ENCODE results near the gene GNE. TPM values are rescaled to one million over a fixed set of nuclear protein-coding genes. Genes with fewer than 3 reads are reported as not detected.
"Not testable (repeated sequence)": the region's sequence is repeated elsewhere in the genome, so short reads cannot be mapped to it uniquely, and the experiment has no call there.

GNE gene
- total RNA-seq, 1 donor from 2014 or later: 13.7 TPM

- Histone ChIP-seq H3K4me3 (no peak overlapping the region), H3K9me3 (no peaks in the 10 kb centered on the region), H3K27me3 (no peaks in the 10 kb centered on the region), H3K27ac (no peak overlapping the region), H3K4me1 (no peaks in the 10 kb centered on the region), H3K36me3 (no peaks in the 10 kb centered on the region)
- DNase-seq (no peak), ATAC-seq (no peak)
- intact Hi-C loops (cut with DNase I): no loop called here
- TF ChIP-seq CTCF (IDR thresholded peaks at IDR 0.05): no peak
Measured at GRCh38 chr9:36177571-36177970, 80.7 kb downstream of the GNE start.

DNA sequence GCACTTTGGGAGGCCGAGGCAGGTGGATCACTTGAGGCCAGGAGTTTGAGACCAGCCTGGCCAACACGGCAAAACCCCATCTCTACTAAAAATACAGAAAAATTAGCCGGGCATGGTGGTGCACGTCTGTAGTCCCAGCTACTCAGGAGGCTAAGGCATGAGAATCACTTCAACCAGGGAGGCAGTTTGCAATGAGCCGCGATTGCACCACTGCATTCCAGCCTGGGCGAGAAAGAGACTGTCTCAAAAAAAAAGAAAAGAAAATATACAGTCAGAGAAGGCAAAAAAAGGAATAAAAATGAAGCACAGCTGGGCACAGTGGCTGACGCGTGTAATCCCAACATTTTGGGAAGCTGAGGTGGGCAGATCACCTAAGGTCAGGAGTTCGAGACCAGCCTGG, 81.8 kb downstream of the GNE start:
- H3K4me3 ChIP-seq; H3K9me3 ChIP-seq; ATAC-seq; H3K27me3 ChIP-seq; H3K27ac ChIP-seq; intact Hi-C loops (cut with DNase I); H3K4me1 ChIP-seq; DNase-seq; H3K36me3 ChIP-seq: not testable (repeated sequence)

DNA sequence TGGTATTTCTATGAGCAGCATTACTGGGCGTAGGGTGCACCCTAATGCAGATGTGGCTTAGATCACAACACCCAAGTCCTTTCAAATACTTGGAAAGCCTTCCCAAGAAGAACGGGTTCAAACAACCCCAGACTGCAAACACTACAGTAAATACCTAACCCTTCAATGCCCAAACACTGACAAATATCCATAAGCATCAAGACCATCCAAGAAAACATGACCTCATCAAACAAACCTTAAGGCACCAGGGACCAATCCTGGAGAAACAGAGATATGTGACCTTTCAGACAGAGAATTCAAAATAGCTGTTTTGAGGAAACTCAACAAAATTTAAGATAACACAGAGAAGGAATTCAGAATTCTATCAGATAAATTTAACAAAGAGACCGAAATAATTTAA, 83.0 kb downstream of the GNE start:
- H3K27ac ChIP-seq; ATAC-seq; H3K27me3 ChIP-seq; H3K36me3 ChIP-seq; intact Hi-C loops (cut with DNase I); H3K4me1 ChIP-seq; H3K9me3 ChIP-seq; H3K4me3 ChIP-seq; DNase-seq: not testable (repeated sequence)

GRCh38 chr9:36174731-36175130, 83.5 kb downstream of the GNE start:
- TF ChIP-seq CTCF (IDR thresholded peaks at IDR 0.05): no peak

GRCh38 chr9:36174271-36174670, 84.0 kb downstream of the GNE start:
- TF ChIP-seq CTCF (IDR thresholded peaks at IDR 0.05): no peak
- Histone ChIP-seq H3K4me1 (no peaks in the 10 kb centered on the region), H3K27me3 (no peaks in the 10 kb centered on the region), H3K27ac (no peak overlapping the region), H3K9me3 (no peaks in the 10 kb centered on the region), H3K4me3 (no peak overlapping the region), H3K36me3 (no peaks in the 10 kb centered on the region)
- intact Hi-C loops (cut with DNase I): no loop called here
- DNase-seq (no peak), ATAC-seq (no peak)

More at GRCh38 chr9:36174731-36175130, 83.5 kb downstream of the GNE start:
- H3K27ac ChIP-seq: no peak overlapping the region
- H3K9me3 ChIP-seq: no peaks in the 10 kb centered on the region
- H3K27me3 ChIP-seq: no peaks in the 10 kb centered on the region
- ATAC-seq (no peak), DNase-seq (no peak)
- intact Hi-C loops (cut with DNase I): no loop called here
- no peak overlapping the region for H3K4me3 ChIP-seq
- H3K4me1 ChIP-seq: no peaks in the 10 kb centered on the region
- H3K36me3 ChIP-seq: no peaks in the 10 kb centered on the region

- ATAC-seq: no peak
- TF ChIP-seq CTCF (IDR thresholded peaks at IDR 0.05): no peak
Measured at GRCh38 chr9:36173861-36174260, 84.4 kb downstream of the GNE start.

GRCh38 chr9:36170531-36170930, 87.7 kb downstream of the GNE start:
- H3K27ac ChIP-seq: no peak overlapping the region
- ATAC-seq (no peak), DNase-seq (no peak)
- intact Hi-C loops (cut with DNase I): no loop called here
- H3K36me3 ChIP-seq: no peaks in the 10 kb centered on the region
- H3K27me3 ChIP-seq: no peaks in the 10 kb centered on the region
- peaks cover 11% of the 10 kb centered on the region for H3K4me1 ChIP-seq
- TF ChIP-seq CTCF (IDR thresholded peaks at IDR 0.05): no peak
- H3K4me3 ChIP-seq: no peak overlapping the region
- no peaks in the 10 kb centered on the region for H3K9me3 ChIP-seq

More at GRCh38 chr9:36173861-36174260, 84.4 kb downstream of the GNE start:
- no peaks in the 10 kb centered on the region for H3K36me3 ChIP-seq
- intact Hi-C loops (cut with DNase I): no loop called here
- no peak for DNase-seq
- no peaks in the 10 kb centered on the region for H3K27me3 ChIP-seq
- no peak overlapping the region for H3K4me3 ChIP-seq
- no peaks in the 10 kb centered on the region for H3K9me3 ChIP-seq
- no peak overlapping the region for H3K27ac ChIP-seq
- no peaks in the 10 kb centered on the region for H3K4me1 ChIP-seq
